Measurements from ENCODE around the gene BCL3. TPM values are rescaled to one million over a fixed set of nuclear protein-coding genes. Genes with fewer than 3 reads are reported as not detected.

Gene BCL3
- total and polyA plus RNA-seq, 2 of the 13 experiments (the other 11 are each of a cell fraction or from before 2014, with no cell fraction given), result 2.3 to 4.0 TPM

DNA sequence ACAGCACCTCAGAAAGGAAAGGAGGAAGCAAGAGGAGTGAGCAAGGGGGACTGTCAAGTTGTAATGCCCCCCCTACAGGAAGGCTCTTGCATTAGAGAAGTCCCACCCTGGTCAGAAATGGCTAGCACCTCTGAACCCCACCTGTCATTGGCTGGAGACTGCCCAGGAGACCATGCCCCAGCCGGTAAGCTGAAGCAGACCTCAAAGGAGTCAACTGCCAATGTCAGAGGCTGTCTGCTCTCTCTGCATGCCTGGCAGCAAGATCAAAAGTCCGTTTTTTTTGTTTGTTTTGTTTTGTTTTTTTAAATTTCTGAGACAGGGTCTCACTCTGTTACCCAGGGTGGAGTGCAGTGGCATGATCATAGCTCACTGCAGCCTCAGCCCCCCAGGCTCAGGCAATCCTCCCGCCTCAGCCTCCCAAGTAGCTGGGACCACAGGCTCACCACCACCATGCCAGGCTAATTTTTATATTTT, 8.1 kb upstream of the BCL3 start (continued):
- no peak for TF ChIP-seq ESRRA (CRISPR knock-in tag; IDR thresholded peaks at IDR 0.05; ENCODE audit: low read depth)
- TF ChIP-seq, protein P1, sequence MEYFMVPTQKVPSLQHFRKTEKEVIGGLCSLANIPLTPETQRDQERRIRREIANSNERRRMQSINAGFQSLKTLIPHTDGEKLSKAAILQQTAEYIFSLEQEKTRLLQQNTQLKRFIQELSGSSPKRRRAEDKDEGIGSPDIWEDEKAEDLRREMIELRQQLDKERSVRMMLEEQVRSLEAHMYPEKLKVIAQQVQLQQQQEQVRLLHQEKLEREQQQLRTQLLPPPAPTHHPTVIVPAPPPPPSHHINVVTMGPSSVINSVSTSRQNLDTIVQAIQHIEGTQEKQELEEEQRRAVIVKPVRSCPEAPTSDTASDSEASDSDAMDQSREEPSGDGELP (IDR thresholded peaks at IDR 0.05; ENCODE audit: borderline replicate concordance, low read depth), result no peak
- TF ChIP-seq, protein P2, sequence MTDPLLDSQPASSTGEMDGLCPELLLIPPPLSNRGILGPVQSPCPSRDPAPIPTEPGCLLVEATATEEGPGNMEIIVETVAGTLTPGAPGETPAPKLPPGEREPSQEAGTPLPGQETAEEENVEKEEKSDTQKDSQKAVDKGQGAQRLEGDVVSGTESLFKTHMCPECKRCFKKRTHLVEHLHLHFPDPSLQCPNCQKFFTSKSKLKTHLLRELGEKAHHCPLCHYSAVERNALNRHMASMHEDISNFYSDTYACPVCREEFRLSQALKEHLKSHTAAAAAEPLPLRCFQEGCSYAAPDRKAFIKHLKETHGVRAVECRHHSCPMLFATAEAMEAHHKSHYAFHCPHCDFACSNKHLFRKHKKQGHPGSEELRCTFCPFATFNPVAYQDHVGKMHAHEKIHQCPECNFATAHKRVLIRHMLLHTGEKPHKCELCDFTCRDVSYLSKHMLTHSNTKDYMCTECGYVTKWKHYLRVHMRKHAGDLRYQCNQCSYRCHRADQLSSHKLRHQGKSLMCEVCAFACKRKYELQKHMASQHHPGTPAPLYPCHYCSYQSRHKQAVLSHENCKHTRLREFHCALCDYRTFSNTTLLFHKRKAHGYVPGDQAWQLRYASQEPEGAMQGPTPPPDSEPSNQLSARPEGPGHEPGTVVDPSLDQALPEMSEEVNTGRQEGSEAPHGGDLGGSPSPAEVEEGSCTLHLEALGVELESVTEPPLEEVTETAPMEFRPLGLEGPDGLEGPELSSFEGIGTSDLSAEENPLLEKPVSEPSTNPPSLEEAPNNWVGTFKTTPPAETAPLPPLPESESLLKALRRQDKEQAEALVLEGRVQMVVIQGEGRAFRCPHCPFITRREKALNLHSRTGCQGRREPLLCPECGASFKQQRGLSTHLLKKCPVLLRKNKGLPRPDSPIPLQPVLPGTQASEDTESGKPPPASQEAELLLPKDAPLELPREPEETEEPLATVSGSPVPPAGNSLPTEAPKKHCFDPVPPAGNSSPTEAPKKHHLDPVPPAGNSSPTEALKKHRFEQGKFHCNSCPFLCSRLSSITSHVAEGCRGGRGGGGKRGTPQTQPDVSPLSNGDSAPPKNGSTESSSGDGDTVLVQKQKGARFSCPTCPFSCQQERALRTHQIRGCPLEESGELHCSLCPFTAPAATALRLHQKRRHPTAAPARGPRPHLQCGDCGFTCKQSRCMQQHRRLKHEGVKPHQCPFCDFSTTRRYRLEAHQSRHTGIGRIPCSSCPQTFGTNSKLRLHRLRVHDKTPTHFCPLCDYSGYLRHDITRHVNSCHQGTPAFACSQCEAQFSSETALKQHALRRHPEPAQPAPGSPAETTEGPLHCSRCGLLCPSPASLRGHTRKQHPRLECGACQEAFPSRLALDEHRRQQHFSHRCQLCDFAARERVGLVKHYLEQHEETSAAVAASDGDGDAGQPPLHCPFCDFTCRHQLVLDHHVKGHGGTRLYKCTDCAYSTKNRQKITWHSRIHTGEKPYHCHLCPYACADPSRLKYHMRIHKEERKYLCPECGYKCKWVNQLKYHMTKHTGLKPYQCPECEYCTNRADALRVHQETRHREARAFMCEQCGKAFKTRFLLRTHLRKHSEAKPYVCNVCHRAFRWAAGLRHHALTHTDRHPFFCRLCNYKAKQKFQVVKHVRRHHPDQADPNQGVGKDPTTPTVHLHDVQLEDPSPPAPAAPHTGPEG (CRISPR knock-in tag; IDR thresholded peaks at IDR 0.05), result no peak
- TF ChIP-seq, protein P3, sequence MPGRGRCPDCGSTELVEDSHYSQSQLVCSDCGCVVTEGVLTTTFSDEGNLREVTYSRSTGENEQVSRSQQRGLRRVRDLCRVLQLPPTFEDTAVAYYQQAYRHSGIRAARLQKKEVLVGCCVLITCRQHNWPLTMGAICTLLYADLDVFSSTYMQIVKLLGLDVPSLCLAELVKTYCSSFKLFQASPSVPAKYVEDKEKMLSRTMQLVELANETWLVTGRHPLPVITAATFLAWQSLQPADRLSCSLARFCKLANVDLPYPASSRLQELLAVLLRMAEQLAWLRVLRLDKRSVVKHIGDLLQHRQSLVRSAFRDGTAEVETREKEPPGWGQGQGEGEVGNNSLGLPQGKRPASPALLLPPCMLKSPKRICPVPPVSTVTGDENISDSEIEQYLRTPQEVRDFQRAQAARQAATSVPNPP (CRISPR knock-in tag; IDR thresholded peaks at IDR 0.05), result no peak
- TF ChIP-seq, protein P4, sequence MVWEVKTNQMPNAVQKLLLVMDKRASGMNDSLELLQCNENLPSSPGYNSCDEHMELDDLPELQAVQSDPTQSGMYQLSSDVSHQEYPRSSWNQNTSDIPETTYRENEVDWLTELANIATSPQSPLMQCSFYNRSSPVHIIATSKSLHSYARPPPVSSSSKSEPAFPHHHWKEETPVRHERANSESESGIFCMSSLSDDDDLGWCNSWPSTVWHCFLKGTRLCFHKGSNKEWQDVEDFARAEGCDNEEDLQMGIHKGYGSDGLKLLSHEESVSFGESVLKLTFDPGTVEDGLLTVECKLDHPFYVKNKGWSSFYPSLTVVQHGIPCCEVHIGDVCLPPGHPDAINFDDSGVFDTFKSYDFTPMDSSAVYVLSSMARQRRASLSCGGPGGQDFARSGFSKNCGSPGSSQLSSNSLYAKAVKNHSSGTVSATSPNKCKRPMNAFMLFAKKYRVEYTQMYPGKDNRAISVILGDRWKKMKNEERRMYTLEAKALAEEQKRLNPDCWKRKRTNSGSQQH (CRISPR knock-in tag; IDR thresholded peaks at IDR 0.05; ENCODE audit: low read depth), result no peak
- TF ChIP-seq DMAP1 (CRISPR knock-in tag; IDR thresholded peaks at IDR 0.05), result no peak
- no peak for TF ChIP-seq PAF1 (CRISPR knock-in tag; IDR thresholded peaks at IDR 0.05)
- TF ChIP-seq, protein P5, sequence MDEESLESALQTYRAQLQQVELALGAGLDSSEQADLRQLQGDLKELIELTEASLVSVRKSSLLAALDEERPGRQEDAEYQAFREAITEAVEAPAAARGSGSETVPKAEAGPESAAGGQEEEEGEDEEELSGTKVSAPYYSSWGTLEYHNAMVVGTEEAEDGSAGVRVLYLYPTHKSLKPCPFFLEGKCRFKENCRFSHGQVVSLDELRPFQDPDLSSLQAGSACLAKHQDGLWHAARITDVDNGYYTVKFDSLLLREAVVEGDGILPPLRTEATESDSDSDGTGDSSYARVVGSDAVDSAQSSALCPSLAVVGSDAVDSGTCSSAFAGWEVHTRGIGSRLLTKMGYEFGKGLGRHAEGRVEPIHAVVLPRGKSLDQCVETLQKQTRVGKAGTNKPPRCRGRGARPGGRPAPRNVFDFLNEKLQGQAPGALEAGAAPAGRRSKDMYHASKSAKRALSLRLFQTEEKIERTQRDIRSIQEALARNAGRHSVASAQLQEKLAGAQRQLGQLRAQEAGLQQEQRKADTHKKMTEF (CRISPR knock-in tag; IDR thresholded peaks at IDR 0.05), result peak; percentile 40; the same call in 1 of the 2 replicates
- TF ChIP-seq GTF3A (CRISPR knock-in tag; conservative IDR thresholded peaks at IDR 0.05), result no peak
- TF ChIP-seq, protein P6, sequence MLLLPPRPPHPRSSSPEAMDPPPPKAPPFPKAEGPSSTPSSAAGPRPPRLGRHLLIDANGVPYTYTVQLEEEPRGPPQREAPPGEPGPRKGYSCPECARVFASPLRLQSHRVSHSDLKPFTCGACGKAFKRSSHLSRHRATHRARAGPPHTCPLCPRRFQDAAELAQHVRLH (CRISPR knock-in tag; IDR thresholded peaks at IDR 0.05; ENCODE audit: borderline replicate concordance, low read depth), result no peak
- TF ChIP-seq, protein P7, sequence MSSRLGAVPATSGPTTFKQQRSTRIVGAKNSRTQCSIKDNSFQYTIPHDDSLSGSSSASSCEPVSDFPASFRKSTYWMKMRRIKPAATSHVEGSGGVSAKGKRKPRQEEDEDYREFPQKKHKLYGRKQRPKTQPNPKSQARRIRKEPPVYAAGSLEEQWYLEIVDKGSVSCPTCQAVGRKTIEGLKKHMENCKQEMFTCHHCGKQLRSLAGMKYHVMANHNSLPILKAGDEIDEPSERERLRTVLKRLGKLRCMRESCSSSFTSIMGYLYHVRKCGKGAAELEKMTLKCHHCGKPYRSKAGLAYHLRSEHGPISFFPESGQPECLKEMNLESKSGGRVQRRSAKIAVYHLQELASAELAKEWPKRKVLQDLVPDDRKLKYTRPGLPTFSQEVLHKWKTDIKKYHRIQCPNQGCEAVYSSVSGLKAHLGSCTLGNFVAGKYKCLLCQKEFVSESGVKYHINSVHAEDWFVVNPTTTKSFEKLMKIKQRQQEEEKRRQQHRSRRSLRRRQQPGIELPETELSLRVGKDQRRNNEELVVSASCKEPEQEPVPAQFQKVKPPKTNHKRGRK (CRISPR knock-in tag; IDR thresholded peaks at IDR 0.05), result no peak
- peak; percentile 19; the same call in 1 of the 2 replicates for TF ChIP-seq ETV5 (CRISPR knock-in tag; IDR thresholded peaks at IDR 0.05; ENCODE audit: borderline replicate concordance)
- TF ChIP-seq, protein P8, sequence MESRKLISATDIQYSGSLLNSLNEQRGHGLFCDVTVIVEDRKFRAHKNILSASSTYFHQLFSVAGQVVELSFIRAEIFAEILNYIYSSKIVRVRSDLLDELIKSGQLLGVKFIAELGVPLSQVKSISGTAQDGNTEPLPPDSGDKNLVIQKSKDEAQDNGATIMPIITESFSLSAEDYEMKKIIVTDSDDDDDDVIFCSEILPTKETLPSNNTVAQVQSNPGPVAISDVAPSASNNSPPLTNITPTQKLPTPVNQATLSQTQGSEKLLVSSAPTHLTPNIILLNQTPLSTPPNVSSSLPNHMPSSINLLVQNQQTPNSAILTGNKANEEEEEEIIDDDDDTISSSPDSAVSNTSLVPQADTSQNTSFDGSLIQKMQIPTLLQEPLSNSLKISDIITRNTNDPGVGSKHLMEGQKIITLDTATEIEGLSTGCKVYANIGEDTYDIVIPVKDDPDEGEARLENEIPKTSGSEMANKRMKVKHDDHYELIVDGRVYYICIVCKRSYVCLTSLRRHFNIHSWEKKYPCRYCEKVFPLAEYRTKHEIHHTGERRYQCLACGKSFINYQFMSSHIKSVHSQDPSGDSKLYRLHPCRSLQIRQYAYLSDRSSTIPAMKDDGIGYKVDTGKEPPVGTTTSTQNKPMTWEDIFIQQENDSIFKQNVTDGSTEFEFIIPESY (CRISPR knock-in tag; IDR thresholded peaks at IDR 0.05), result no peak
